Fibroblast of skin of abdomen (primary cell): ENCODE data around the gene EZH2.
A peak's percentile ranks its signal among the peaks of the same experiment; 100 is the strongest.

Experiments used
- DNase-seq: peaks from one replicate; pipeline ENCODE4 v3.0.0-alpha.2; 2013

EZH2 gene

DNA sequence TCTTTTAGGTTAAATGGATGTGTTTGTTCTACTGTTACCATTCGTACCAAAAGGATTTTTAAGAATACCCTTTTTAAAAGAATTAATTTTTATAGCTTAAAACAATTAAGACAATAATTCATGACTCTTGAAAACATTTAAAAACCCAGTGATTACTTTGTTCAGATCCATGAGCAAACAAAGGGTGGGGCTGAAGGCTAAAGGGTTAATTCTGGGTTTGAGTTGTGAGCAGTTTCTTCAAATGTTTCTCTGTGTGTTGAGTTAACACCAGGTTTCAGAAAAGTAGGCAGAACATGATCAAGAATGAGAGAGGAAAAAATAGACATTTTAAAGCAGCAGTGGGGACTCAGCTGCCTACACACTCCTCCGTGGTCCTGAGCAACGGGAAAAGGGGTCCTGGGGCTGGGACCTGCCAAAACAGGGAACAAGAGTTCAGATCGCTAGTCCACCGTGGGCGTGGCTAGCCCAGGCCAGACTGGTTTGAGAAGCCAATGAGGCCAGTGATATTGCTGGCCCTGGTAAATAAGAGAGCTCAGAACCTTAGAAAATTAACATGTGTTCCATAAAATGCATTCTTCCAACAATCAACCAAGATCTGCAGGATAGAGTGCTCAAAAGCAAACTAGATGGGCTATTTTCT, 14.9 kb upstream of the EZH2 start:
- DNase-seq = no peak

DNA sequence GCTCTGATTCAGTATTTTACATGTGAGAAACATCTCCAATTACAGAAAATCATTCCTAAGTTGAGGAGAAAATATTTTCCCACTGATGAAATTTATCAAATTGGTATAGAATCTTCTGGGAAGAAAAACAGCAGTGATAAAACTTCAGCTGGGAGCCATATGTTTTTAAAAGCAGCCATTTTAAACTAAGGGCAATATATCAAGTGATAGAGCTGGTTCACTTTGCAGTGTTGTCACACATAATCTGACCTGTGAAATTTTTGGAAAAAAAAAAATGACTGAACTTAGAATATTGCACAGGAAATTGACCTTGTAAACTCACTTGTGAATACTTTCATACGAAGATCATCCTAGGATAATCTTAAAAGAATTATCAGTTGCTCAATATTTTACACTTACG, 10.5 kb upstream of the EZH2 start:
- DNase-seq = peak; percentile 66

DNA sequence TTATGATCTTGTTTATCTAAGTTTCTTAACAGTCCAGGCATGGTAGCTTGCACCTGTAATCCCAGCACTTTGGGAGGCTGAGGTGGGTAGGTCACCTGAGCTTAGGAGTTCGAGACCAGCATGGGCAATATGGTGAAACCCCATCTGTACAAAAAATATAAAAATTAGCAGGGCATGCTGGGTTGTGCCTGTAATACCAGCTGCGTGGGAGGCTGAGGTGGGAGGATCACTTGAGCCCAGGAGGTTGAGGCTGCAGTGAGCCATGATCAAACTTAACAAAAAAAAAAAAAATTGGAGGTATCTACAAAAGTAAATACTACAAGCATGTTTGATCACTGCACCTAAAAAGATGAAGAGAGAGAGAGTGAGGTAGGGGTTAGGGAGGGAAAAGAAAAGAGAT, 9.0 kb upstream of the EZH2 start:
- DNase-seq = no peak

DNA sequence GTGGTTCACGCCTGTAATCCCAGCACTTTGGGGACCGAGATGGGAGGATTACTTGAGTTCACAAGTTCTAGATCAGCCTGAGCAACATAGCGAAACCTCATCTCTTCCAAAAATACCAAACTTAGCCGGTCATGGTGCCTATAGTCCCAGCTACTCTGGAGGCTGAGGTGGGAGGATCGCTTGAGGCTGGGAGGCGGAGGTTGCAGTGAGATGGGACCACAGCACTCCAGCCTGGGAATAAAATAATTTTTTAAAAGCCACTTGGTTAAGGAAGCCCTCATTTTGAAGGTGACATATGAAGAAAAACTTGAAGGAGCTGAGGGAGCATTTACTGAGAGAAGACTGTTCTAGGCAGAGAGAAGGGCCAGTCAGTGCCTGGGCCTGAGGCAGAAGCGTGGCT, 4.2 kb upstream of the EZH2 start:
- DNase-seq = no peak

DNA sequence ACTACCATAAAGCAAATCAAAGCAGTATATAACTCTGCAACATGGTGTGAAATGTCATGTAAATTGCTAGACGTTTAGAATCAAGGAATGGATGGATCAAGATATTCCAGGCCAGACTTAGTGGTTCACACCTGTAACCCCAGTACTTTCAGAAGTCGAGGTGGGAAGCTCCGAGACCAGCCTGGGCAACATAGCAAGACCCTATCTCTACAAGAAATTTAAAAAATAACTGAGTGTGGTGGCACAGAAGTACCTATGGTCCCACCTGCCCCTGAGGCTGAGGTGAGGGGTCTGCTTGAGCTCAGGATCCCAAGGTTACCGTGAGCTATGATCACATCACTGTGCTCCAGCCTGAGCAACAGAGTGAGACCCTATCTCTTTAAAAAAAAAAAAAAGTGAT, 2.8 kb upstream of the EZH2 start:
- no peak for DNase-seq

DNA sequence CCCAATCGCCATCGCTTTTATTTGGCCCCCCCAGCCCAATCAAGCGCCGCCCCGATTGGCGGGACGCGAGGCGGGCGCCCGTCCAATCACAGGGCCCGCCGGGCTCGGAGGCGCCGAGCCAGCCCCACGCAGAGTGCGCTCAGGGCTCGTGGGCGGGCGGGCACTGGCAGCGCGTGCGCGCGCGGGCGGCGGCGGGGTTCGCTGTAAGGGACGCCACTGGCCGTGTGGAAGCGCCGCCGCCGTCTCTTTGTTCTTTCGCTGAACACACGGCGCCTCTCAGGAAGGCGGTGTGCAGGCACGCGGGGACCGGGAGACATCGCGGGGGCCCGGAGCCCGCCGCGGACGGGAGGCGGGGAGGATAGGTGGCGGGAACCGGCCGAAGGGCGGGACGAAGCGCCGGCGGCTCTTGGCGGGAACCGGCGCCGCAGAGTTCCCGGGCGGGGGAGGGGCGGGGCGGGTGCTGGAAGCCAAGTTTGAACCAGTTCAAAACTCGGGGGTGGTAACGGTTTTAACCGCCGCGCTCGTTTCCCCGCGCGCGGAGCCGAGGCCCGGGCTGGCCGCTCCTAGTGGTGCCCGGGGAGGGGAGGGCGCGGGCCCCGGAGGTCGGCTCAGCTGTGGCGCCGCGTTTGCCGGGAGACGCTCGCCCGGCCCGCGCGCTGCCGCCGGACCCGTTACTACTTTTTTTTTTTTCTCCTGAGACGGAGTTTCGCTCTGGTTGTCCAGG, 370 bp upstream of the EZH2 start:
- peak; percentile 92 for DNase-seq

DNA sequence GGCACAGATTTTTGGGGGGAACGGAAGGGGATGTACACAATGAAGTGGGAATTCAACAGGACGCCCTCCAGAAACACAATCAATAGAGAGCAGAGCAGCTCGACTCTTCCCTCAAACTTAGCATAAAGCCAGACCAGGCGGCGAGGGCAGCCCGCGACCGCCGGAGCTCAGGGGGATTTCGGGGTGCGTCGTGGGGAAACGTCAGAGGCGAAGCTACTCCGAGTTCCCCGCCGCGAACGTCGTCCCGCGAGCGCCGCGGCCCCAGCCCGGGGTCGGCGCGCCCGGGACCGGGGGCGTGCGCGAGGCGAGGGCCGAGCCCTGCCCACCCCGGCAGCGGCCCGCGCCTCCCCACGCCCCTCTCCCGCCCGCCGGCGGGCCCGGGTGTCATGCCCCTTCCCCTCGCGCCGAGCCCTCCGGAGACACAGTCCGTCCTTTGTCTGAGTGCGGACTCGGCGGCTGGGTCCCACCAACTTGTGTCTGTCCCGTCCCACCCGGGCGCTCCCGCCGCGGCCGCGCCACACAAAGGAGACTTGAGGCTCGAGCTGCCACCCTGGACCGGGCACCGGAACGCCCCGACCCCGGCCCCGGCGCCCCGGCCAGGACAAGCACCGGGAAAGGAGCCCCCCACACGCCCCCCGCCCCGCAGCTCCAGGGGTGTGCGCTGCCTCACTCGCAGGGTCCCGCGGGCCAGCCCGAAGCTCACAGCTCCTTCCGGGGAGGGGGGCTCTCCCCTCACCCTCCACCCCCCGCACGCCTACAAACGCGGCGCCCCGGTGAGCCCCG, 634 bp downstream of the EZH2 start:
- DNase-seq = peak; percentile 10

DNA sequence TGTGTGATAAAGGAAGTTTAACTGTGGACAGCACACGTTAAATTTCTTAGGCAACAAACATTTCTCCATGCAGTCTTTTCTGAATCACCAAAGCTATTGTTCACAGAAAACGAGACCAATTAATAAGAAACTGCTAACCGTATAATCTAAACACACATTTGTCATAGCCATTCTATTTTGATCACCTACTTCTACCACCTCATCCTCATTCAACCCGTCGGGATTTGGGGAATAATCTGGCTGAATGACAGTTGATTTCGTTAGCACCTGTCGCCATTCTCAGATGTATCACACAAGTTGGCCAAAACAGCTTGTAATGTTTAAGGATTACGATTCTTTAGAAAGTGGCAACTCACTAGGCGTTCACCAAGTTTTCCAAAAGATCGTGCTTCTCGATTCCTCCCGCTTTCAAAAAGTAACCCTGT, 1.2 kb downstream of the EZH2 start:
- no peak for DNase-seq

DNA sequence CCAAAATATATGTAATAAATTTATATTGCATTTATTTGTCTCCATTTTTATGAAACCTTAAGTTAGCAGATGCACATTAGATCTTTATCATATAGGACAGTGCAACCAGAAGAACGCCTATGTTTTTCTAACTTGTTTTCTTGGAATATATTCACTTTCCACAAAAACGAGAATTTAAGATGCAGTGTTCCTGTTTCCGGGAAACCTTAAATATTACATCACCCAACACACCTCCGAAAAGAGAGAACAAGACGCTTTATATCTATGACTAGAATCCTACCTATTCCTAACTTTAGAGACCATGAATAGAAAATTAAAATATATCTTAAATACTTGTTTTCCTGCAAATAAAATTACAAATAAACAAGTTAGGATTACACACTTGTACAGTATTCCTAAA, 1.9 kb downstream of the EZH2 start:
- DNase-seq = no peak

DNA sequence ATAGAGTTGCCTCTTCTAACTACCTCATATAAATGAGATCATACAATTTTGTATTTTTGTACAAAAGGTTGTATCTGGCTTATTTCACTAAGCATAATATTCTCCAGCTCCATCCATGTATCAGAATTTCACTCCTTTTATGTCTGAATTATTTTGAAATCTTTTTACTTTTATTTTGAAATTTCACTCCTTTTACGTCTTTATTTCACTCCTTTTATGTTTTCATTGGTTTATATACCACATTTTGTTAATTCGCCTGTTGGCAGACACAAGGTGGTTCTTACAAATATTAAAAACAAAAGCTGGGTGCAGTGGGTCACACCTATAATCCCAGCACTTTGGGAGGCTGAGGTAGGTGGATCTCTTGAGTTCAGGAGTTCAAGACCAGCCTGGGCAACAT, 5.8 kb downstream of the EZH2 start:
- no peak for DNase-seq

DNA sequence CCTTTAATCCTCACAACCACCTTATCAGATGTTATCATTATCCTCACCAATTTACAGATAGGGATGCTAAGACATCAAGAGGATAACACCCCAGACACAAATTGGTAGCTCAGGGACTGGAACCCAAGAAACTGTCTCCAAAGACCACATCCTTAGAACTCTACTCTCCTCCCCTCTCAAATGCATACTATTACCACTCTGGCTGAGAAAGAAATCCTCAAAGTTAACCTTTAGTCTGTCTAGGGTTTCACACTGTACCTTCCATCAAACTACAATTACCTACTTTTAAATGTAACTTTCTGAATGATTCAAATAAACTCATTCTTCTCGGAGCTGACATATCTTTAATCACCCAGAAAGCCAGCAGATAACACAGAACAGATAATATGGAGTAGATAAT, 6.6 kb downstream of the EZH2 start:
- DNase-seq = no peak

DNA sequence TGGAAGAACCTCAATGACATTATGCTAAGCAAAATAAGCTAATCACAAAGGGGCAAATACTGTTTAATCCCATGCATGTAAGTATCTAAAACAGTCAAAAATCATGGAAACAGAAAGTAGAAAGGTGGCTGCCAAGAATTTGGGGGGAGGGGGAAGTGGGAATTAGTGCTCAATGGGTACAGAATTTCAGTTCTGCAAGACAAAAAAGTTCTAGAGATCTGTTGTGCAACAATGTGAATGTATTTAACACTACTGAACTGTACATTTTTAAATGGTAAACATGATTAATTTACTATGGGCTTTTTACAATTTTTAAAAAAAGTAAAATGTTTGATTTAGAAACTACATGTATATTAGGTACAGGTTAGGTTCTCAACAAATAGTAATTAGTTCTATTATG, 11.9 kb downstream of the EZH2 start:
- DNase-seq = no peak

DNA sequence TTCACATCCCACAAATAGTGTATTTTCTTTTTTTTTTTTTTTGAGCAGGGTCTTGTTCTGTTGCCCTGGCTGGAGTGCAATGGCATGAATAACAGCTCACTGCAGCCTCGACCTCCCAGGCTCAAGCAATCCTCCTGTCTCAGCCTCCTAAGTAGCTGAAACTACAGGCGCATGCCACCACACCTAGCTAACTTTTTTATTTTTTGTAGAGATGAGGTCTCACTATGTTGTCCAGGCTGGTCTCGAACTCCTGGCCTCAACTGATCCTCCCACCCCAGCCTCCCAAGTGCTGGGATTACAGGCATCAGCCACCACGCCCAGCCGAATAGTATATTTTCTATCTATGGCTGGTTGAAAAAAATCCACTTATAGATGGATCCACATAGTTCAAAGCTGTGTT, 12.5 kb downstream of the EZH2 start:
- DNase-seq = no peak

DNA sequence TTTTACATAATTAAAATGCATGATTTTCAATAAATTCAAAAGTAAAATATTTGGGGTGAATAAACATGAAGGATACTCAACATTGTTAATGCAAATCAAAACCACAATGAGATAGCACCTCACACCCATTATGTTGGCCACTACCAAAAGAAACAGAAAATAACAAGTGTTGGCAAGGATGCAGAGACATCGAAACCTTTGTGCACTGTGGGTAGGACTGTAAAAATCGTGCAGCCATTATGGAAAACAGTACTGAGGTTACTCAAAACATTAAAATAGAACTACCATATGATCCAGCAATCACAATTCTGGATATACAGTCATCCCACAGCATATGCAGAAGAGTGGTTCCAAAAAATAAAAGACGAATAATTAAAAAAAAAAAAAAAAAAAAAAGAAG, 13.1 kb downstream of the EZH2 start:
- no peak for DNase-seq

DNA sequence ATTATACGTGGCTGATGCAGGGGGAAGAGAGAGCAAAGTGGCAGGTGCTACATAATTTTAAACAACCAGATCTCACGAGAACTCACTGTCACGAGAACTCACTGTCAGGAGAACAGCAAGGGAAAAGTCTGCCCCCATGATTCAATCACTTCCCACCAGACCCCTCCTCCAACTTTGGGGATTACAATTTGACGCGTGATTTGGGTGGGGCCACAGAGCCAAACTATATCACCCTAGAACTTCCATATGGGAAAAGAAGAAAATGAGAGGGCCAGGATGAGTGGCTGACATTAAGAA, 15.8 kb downstream of the EZH2 start:
- DNase-seq = no peak

DNA sequence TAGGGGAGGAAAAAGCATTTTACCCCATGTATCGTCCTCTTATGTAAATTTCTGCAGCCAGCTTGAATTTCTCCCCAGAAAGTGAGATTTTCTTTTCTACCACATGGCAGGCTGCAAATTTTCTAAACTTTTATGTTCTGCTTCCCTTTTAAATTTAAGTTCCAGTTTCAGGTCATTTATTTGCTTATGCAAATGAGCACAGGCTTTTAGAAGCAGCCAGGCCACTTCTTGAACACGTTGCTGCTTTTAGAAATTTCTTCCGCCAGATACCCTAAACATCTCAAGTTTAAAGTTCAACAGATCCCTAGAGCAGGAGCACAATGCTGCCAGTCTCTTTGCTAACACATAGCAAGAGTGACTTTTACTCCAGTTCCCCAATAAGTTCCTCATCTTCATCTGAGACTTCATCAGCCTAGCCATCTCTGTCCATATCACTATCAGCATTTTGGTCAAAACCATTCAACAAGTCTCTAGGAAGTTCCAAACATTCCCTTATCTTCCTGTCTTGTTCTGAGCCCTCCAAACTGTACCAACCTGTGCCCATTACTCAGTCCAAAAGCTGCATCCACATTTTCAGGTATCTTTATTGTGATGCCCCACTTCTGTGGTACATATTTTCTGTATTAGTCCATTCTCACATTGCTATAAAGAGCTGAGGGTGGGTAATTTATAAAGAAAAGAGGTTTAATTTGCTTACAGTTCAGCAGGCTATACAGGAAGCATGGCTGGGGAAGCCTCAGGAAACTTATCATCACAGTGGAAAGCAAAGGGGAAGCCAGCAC, 16.3 kb downstream of the EZH2 start:
- DNase-seq = no peak

DNA sequence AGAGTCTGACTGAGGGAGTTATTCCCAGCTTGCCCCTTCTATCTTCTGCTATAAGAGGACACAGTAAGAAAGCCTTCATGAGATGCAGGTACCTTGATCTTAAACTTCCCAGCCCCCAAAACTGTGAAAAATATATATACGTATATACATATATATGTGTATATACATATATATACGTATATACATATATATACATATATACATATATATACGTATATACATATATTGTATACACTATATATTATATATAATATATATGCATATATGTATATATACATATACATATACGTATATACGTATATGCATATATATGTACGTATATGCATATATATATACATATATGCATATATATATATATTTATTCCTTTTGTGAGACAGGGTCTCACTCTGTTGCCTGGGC, 17.7 kb downstream of the EZH2 start:
- DNase-seq = no peak

DNA sequence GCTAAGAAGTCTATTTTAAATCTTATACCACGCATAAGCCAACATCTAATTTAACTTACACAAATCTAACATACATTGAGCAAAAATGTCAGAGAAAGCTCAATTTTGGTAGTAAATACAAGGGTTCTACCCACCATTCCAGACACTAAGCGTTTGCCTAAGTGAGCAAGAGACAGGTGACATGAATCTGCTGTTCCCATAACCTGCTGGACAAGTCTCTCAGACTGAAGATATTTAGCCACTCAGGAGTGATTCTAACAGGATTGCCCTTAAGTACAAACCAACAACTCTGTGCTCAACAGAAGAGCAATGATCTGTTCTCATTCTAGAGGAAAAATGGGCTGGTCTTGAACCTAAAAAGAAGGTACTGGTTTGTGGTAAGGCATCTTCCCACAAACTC, 18.8 kb downstream of the EZH2 start:
- DNase-seq = no peak

DNA sequence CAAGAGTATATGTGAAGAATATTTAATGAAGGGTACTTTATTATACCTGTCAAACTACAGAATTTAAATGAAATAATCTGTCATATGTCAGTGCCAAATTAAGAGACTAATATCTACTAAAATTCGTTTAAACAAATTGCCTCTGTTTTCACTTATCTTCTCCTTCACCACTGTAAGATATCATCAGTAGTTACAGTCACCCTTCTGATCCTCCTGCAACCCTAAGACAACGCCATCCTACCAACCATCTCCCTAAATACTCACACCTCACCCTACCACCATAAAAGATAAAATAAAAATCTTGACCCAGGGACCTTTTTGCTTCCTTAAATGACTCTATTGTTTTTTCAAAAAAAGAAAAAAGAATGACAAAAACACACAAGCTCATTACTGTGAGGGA, 20.8 kb downstream of the EZH2 start:
- no peak for DNase-seq

DNA sequence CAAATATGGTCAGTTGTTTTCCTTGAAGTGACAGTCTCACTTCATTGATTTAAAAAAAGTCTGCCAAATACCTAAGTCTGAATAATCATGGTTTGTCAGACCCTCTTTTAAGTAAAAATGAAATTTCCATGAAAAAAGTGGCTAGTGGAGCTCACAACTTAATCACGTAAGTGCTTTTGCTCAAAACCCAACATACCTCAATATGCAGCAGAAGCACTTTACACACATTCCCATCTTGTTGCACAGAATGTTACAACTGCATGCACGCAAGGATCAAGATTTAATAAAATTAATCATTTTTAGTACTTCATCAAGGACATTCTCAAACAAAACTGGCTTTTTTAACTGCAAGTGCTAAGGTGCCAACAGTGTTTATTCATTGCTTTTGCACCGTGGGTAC, 21.6 kb downstream of the EZH2 start:
- DNase-seq = no peak

DNA sequence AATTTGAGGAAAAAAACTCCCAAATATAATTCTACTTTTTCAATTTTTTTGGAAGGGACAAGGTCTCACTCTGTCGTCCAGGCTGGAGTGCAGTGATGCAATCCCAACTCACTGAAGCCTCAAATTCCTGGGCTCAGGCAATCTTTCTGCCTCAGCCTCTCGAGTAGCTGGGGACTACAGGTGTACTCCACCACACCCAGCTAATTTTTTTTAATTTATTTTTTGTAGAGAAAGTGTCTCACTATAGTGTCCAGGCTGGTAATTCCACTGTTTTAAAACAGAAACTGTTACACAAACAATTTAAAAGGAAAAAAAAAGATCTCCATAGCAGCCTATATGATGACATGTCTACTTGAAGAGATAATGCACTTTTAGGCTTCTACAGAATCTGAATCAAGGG, 25.6 kb downstream of the EZH2 start:
- DNase-seq = no peak

DNA sequence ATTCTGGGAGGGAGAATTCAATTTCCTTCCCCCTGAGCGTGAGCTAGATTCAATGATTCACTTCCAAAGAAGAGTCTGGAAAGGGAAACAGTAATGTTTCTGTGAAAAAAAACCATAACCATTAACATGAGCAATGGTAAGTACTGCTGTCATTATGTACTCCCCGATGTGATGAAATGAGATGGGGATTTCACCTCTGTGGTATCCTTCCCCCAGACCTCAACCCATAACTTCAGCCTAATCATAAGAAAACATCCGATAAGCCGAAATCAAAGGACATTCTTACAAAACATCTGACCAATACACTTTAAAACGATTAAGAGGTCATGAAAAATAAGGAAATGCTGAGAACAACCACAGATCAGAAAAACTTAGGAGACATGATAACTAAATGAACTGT, 27.2 kb downstream of the EZH2 start:
- peak; percentile 27 for DNase-seq

DNA sequence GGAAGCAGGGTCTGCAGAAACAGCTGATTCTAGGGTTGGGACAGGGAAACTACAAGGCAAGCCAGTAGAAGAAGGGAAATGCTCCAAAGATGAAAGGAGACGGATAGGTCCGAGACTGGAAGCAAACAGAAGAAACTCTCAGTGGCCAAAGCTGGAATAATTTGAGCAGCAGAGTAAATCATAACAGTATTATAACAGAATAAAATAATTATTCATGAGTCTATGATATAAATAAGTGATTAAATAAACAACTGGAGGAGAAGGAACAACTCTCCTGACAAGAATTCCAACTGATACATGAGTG, 27.6 kb downstream of the EZH2 start:
- DNase-seq = no peak

DNA sequence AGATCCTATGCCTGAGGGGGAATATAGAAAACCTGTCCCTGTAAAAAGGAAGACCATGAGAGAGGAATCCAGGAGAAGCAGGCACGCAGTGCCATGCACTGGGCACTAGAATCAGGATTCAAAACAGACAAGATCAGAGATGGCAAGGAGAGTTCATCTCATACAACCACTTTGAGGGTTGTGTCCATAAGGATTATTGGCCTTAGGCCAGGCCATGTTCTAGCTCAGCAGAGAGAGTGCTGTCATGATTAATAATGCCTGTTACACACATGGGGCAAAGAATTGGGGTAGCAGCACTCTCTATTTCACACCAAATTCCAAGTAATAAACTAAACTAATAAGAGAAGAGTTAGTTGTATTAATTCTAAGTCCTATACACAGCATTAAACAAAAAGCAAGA, 29.1 kb downstream of the EZH2 start:
- DNase-seq = no peak
